H1 (cell line): ENCODE results near the gene OBSL1. TPM values are rescaled to one million over a fixed set of nuclear protein-coding genes. Genes with fewer than 3 reads are reported as not detected.

Experiments
- CTCF ChIA-PET: fragments of 300-600 bp; sonication (Branson Sonifier 250); formaldehyde crosslinking; loops from one replicate; lab custom pipeline; 2021; ENCODE audit not compliant: partially characterized antibody; lab: Charles Lee
- POLR2A ChIA-PET: fragments of 300-600 bp; sonication (Branson Sonifier 250); formaldehyde crosslinking; loops from one replicate; lab custom pipeline; 2021; ENCODE audit warnings: inconsistent platforms; ENCODE audit not compliant: partially characterized antibody; lab: Charles Lee
- DNase-seq, 2 experiments: peaks; one replicate each; pipeline versions ENCODE4 v3.0.0 to v3.0.0-alpha.2; 2010 to 2022; ENCODE audit warnings: low spot score in 2 of 2, low read depth in 1 of 2, mixed read lengths in 1 of 2
- FAIRE-seq: peaks from 2 replicates; lab custom pipeline; 2011; peaks lifted over from hg19 to GRCh38; lab: Jason Lieb, UNC
- H2AFZ ChIP-seq: 2 replicates; pipeline ENCODE4 v1.8.1; 2012; ENCODE audit warnings: low read length, inconsistent platforms
- H2AK5ac ChIP-seq: 2 replicates; pipeline ENCODE4 v1.6.1; 2013; ENCODE audit warnings: low read depth, low read length
- H2BK120ac ChIP-seq: replicated peaks from 2 replicates; pipeline ENCODE3; 2013; ENCODE audit warnings: low read depth, low read length, inconsistent platforms
- H2BK12ac ChIP-seq: 2 replicates; pipeline ENCODE4 v1.6.1; 2013; ENCODE audit warnings: low read depth, low read length
- H2BK15ac ChIP-seq: 2 replicates; pipeline ENCODE4 v1.6.1; 2013; ENCODE audit warnings: low read length
- H2BK20ac ChIP-seq: 2 replicates; pipeline ENCODE4 v1.6.1; 2013; ENCODE audit warnings: low read length
- H2BK5ac ChIP-seq: 2 replicates; pipeline ENCODE4 v1.6.1; 2013; ENCODE audit warnings: low read depth, low read length
- H3K14ac ChIP-seq: 2 replicates; pipeline ENCODE4 v1.6.1; 2013; ENCODE audit warnings: inconsistent platforms; ENCODE audit not compliant: insufficient read length
- H3K18ac ChIP-seq: 2 replicates; pipeline ENCODE4 v1.6.1; 2013; ENCODE audit warnings: low read length; ENCODE audit errors: extremely low read depth
- H3K23ac ChIP-seq: 2 replicates; pipeline ENCODE4 v1.6.1; 2013; ENCODE audit warnings: inconsistent platforms; ENCODE audit not compliant: insufficient read length
- H3K23me2 ChIP-seq: 2 replicates; pipeline ENCODE4 v1.6.1; 2013; ENCODE audit warnings: low read depth, low read length
- H3K27ac ChIP-seq: 2 replicates; pipeline ENCODE4 v1.6.1; 2011; ENCODE audit warnings: low read depth, low read length, inconsistent platforms
- H3K27me3 ChIP-seq, 4 experiments: replicated peaks in 1 of 4; 1 replicate in 1 of 4; 2 replicates in 3 of 4; pipeline versions ENCODE4 v1.6.1 to v1.8.1; 2011 to 2013; ENCODE audit warnings: low read length in 3 of 4, mild to moderate bottlenecking in 3 of 4, inconsistent platforms in 2 of 4, mixed read lengths in 2 of 4, moderate library complexity in 1 of 4; ENCODE audit not compliant: control insufficient read depth in 3 of 4, insufficient read depth in 3 of 4; ENCODE audit errors: extremely low read depth in 1 of 4
- H3K36me3 ChIP-seq, 4 experiments: 2 replicates each; pipeline versions ENCODE4 v1.6.1 to v1.8.1; 2011 to 2013; ENCODE audit warnings: mild to moderate bottlenecking in 4 of 4, low read length in 3 of 4, moderate library complexity in 2 of 4, control low read depth in 1 of 4, inconsistent platforms in 1 of 4; ENCODE audit not compliant: insufficient read depth in 4 of 4, control insufficient read depth in 2 of 4
- H3K4ac ChIP-seq: replicated peaks from 2 replicates; pipeline ENCODE3; 2013; ENCODE audit warnings: low read length, low read depth, mixed read lengths, inconsistent platforms; ENCODE audit not compliant: insufficient read length
- H3K4me1 ChIP-seq, 4 experiments: replicated peaks in 1 of 4; 1 replicate in 1 of 4; 2 replicates in 3 of 4; pipeline versions ENCODE4 v1.6.1 to v1.8.1; 2011 to 2013; ENCODE audit warnings: low read length in 3 of 4, inconsistent platforms in 2 of 4, mixed read lengths in 1 of 4; ENCODE audit not compliant: insufficient read depth in 4 of 4, control insufficient read depth in 3 of 4
- H3K4me2 ChIP-seq, 2 experiments: 2 replicates each; pipeline versions ENCODE4 v1.6.1 to v1.8.1; 2011 to 2013; ENCODE audit warnings: low read depth in 2 of 2, low read length in 2 of 2, control low read depth in 1 of 2, inconsistent platforms in 1 of 2, mild to moderate bottlenecking in 1 of 2; ENCODE audit not compliant: insufficient read depth in 1 of 2
- H3K4me3 ChIP-seq, 4 experiments: fragments of 200-600, 300-600 bp in 1 of 4; sonication (generic), shearing (Covaris generic), sonication (Bioruptor Twin) in 1 of 4; 2 replicates each; pipeline versions ENCODE4 v1.5.1 to v1.8.1; 2011 to 2016; ENCODE audit warnings: low read length in 4 of 4, low read depth in 3 of 4, control low read depth in 2 of 4, inconsistent platforms in 2 of 4, mild to moderate bottlenecking in 2 of 4, mixed read lengths in 1 of 4, moderate library complexity in 1 of 4; ENCODE audit not compliant: insufficient read depth in 2 of 4; ENCODE audit errors: extremely low read depth in 1 of 4
- H3K56ac ChIP-seq: replicated peaks from 2 replicates; pipeline ENCODE3; 2013; ENCODE audit warnings: low read depth, mild to moderate bottlenecking, mixed read lengths, low read length, inconsistent platforms; ENCODE audit not compliant: insufficient read length
- H3K79me1 ChIP-seq: 2 replicates; pipeline ENCODE4 v1.6.1; 2013; ENCODE audit warnings: low read depth, low read length, control low read depth
- H3K79me2 ChIP-seq, 2 experiments: 2 replicates each; pipeline versions ENCODE4 v1.6.1 to v1.8.1; 2012 to 2013; ENCODE audit warnings: low read length in 2 of 2, mild to moderate bottlenecking in 2 of 2, inconsistent platforms in 1 of 2; ENCODE audit not compliant: insufficient read depth in 2 of 2, control insufficient read depth in 1 of 2
- H3K9ac ChIP-seq, 4 experiments: replicated peaks in 1 of 4; 1 replicate in 1 of 4; 2 replicates in 3 of 4; pipeline versions ENCODE4 v1.6.1 to v1.8.1; 2011 to 2013; ENCODE audit warnings: low read depth in 3 of 4, low read length in 3 of 4, control low read depth in 2 of 4, mild to moderate bottlenecking in 2 of 4, moderate library complexity in 2 of 4, inconsistent platforms in 1 of 4; ENCODE audit errors: extremely low read depth in 1 of 4
- H3K9me3 ChIP-seq, 2 experiments: 2 replicates each; pipeline versions ENCODE4 v1.6.1 to v1.8.1; 2012 to 2013; ENCODE audit warnings: mild to moderate bottlenecking in 2 of 2, moderate library complexity in 2 of 2, control low read depth in 1 of 2, inconsistent platforms in 1 of 2, low read depth in 1 of 2, low read length in 1 of 2, mixed read lengths in 1 of 2; ENCODE audit not compliant: insufficient read depth in 2 of 2
- H4K20me1 ChIP-seq, 2 experiments: replicated peaks in 1 of 2; 2 replicates each; pipeline versions ENCODE3 to v1.8.1; 2011 to 2013; ENCODE audit warnings: inconsistent platforms in 2 of 2, low read length in 2 of 2, mild to moderate bottlenecking in 1 of 2; ENCODE audit not compliant: insufficient read depth in 2 of 2, control insufficient read depth in 1 of 2
- H4K5ac ChIP-seq: 2 replicates; pipeline ENCODE4 v1.6.1; 2013; ENCODE audit warnings: low read length, low read depth, mixed read lengths, inconsistent platforms; ENCODE audit not compliant: insufficient read length
- H4K8ac ChIP-seq: 2 replicates; pipeline ENCODE4 v1.8.0; 2013; ENCODE audit warnings: mild to moderate bottlenecking, moderate library complexity, low read length, inconsistent platforms; ENCODE audit not compliant: insufficient read depth; ENCODE audit errors: extremely low read depth
- H4K91ac ChIP-seq: replicated peaks from 2 replicates; pipeline ENCODE3; 2013; ENCODE audit warnings: low read length, mixed read lengths, inconsistent platforms; ENCODE audit not compliant: insufficient read length
- CREB1 ChIP-seq: IDR thresholded peaks from 2 replicates; pipeline ENCODE4 v1.6.1; 2012; ENCODE audit warnings: inconsistent platforms
- GABPA ChIP-seq: IDR thresholded peaks from 2 replicates; pipeline ENCODE4 v1.6.1; 2011; ENCODE audit warnings: mild to moderate bottlenecking, low read length, moderate library complexity, borderline replicate concordance; ENCODE audit not compliant: insufficient read depth
- JUND ChIP-seq: IDR thresholded peaks from 2 replicates; pipeline ENCODE4 v1.6.1; 2011; ENCODE audit warnings: mild to moderate bottlenecking, improper control_type of control experiment, low read length
- MAFK ChIP-seq: IDR thresholded peaks from 2 replicates; pipeline ENCODE4 v1.6.1; 2012; ENCODE audit warnings: low read depth, mild to moderate bottlenecking, improper control_type of control experiment, low read length
- NANOG ChIP-seq: IDR thresholded peaks from 2 replicates; pipeline ENCODE4 v1.6.1; 2011; ENCODE audit warnings: low read length, low read depth, mild to moderate bottlenecking, inconsistent platforms; ENCODE audit not compliant: insufficient read depth, poor library complexity, severe bottlenecking
- SIRT6 ChIP-seq: IDR thresholded peaks from one replicate; pipeline ENCODE4 v1.7.1; 2012; ENCODE audit warnings: low read length, inconsistent platforms
- SRF ChIP-seq: IDR thresholded peaks from 2 replicates; pipeline ENCODE4 v1.6.1; 2011; ENCODE audit warnings: mild to moderate bottlenecking, low read depth, low read length, moderate library complexity
- TCF12 ChIP-seq: IDR thresholded peaks from 2 replicates; pipeline ENCODE4 v1.6.1; 2011; ENCODE audit warnings: low read depth, mild to moderate bottlenecking, low read length
- WGBS, 2 experiments: shearing (Covaris generic) in 1 of 2; methylation state at CpG; one replicate each; pipeline versions ENCODE4 v1.1.6 to v1.1.7; 2013 to 2015; ENCODE audit warnings: low lambda C conversion rate in 2 of 2, mixed read lengths in 2 of 2, inconsistent platforms in 1 of 2, low coverage in 1 of 2, missing lambda C conversion rate in 1 of 2; ENCODE audit not compliant: insufficient replicate concordance in 2 of 2, insufficient coverage in 1 of 2, insufficient read length in 1 of 2; ENCODE audit errors: extremely low coverage in 1 of 2, missing lambda C conversion rate in 1 of 2; 5-methylcytosine and 5-hydroxymethylcytosine counted together
- polyA plus RNA-seq, 7 experiments: library from polyadenylated mRNA; depleted of rRNA in 3 of 7; stranded (reverse) in 5 of 7; unstranded in 2 of 7; fragments of >200 nt in 5 of 7; fragments of 200-250 nt in 2 of 7; gene quantifications; 1 replicate in 5 of 7; 2 replicates in 1 of 7; 4 replicates in 1 of 7; pipeline versions ENCODE4 v1.2.1 to v1.2.3, GENCODE V29; 2011 to 2013; ENCODE audit warnings: missing spikeins in 2 of 7, mixed read lengths in 2 of 7
- total RNA-seq: library from RNA; stranded (reverse); fragmentation: NEBNext Ultra II Directional; extraction: Animal tissue kit (Norgen Biotek cat#: 25700); gene quantifications from 2 replicates; pipeline ENCODE4 v1.2.1, GENCODE V29; 2021

Gene OBSL1
- total and polyA plus RNA-seq, 2 of the 8 experiments (the other 6 are each of a cell fraction or from before 2014, with no cell fraction given), result 116 to 127 TPM

DNA sequence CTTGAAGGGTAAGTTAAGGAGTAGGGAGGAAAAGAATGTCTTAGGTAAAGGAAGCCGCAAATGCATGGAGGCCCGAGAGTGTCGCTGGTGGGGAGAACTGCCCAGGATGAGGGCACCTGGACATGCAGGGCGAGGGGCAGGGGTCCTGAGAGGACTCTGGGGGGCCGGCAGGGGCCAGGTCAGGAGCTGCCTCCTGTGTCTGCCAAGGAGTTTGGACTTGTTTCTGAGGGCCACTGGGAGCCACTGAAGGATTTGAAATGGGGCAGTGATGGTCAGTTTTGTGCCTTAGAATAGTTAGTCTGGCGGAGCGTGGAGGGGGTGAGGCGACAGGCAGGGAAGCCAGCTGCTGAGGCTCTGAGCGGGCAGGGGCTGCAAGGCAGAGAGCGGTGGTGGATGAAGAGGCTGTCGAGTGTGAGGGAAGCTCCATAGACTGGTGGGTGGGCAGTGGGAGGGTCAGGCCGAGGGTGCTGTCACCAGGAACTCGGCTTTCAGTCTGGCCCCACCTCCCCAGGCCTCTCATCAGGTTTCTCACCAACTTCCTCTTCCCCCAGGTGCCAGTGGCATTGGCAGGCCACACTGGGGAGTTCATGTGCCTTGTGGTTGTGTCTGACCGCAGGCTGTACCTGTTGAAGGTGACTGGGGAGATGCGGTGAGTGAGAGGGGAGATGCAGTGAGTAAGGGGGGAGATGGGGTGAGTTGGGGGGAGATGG, 41.4 kb upstream of the OBSL1 start:
- H3K79me2 ChIP-seq, result no peaks in the 10 kb centered on the region
- H4K8ac ChIP-seq, result no peak overlapping the region
- no peak overlapping the region for H3K23ac ChIP-seq
- H3K4ac ChIP-seq, result no peak overlapping the region
- H2AK5ac ChIP-seq, result no peak overlapping the region
- H2BK120ac ChIP-seq, result no peak overlapping the region
- H2AFZ ChIP-seq, result no peak overlapping the region
- H3K4me1 ChIP-seq, result no peaks in the 10 kb centered on the region; a peak in 1 of 7 replicates
- FAIRE-seq, result no peak
- H3K23me2 ChIP-seq, result no peaks in the 10 kb centered on the region
- no peak overlapping the region for H3K4me3 ChIP-seq
- H2BK12ac ChIP-seq, result no peak overlapping the region
- no peak overlapping the region for H3K56ac ChIP-seq
- no peak overlapping the region for H2BK15ac ChIP-seq
- H3K36me3 ChIP-seq, result peaks cover 0 to 6% (median 2%) of the 10 kb centered on the region in 4 experiments; a peak in 5 of 8 replicates
- no peaks in the 10 kb centered on the region; the same call in 1 of the 2 replicates for H3K79me1 ChIP-seq
- H3K18ac ChIP-seq, result no peak overlapping the region
- H3K4me2 ChIP-seq, result no peak overlapping the region
- no peak overlapping the region for H3K14ac ChIP-seq
- TF ChIP-seq GABPA (no peak), CREB1 (no peak), NANOG (no peak), JUND (no peak), SIRT6 (no peak), SRF (no peak), MAFK (no peak), TCF12 (no peak)
- TF ChIP-seq, all 59 proteins: peak for 0
- CTCF ChIA-PET, result interaction anchor here (0.7 to 18.7 kb wide), 8 partner anchors 10 to 118 kb away, joined by 3 to 356 read pairs (median 4); partner anchors contain the start of gene SLC4A3
- H3K9ac ChIP-seq, result no peak overlapping the region
- no peak overlapping the region for H2BK20ac ChIP-seq
- POLR2A ChIA-PET, result interaction anchor here (1.0 to 2.1 kb wide), 7 partner anchors 10 to 62 kb away, joined by 3 to 6 read pairs (median 4); partner anchors contain the start of genes INHA, OBSL1 and STK11IP
- DNase-seq, result no peak
- peaks cover 0 to 3% of the 10 kb centered on the region in 2 experiments for H4K20me1 ChIP-seq
- H3K27me3 ChIP-seq, result no peaks in the 10 kb centered on the region
- H2BK5ac ChIP-seq, result no peak overlapping the region
- 86% methylated on average over 13 of the region's 15 CpGs; no CpG with 5 or more reads in 1 of the 2 experiments for WGBS, 2 experiments
- H4K91ac ChIP-seq, result no peak overlapping the region
- no peak overlapping the region for H4K5ac ChIP-seq
- no peaks in the 10 kb centered on the region for H3K9me3 ChIP-seq
- H3K27ac ChIP-seq, result no peak overlapping the region
